Measurements from ENCODE around the gene SCN1A. TPM values are rescaled to one million over a fixed set of nuclear protein-coding genes. Genes with fewer than 3 reads are reported as not detected.
A peak's percentile ranks its signal among the peaks of the same experiment; 100 is the strongest.

SCN1A gene
- total RNA-seq, 1 donor from 2014 or later: not detected

- no peak overlapping the region for H3K4me3 ChIP-seq (ENCODE audit: low read depth, low read length)
- TF ChIP-seq CTCF (conservative IDR thresholded peaks at IDR 0.05; ENCODE audit: low read depth, low read length): peak; percentile 52
- DNase-seq (ENCODE audit: low read depth): no peak
Observed at GRCh38 chr2:165970663-165971062, 157.2 kb downstream of the SCN1A start.

- no peak overlapping the region for H3K4me3 ChIP-seq (ENCODE audit: low read depth, low read length)
- TF ChIP-seq CTCF (conservative IDR thresholded peaks at IDR 0.05; ENCODE audit: low read depth, low read length): no peak
- no peak for DNase-seq (ENCODE audit: low read depth)
Observed at GRCh38 chr2:165969227-165969626, 158.6 kb downstream of the SCN1A start.

- no peak for DNase-seq (ENCODE audit: low read depth)
- no peak for TF ChIP-seq CTCF (conservative IDR thresholded peaks at IDR 0.05; ENCODE audit: low read depth, low read length)
Observed at GRCh38 chr2:165967746-165968145, 160.1 kb downstream of the SCN1A start.

GRCh38 chr2:165961818-165962217, 166.0 kb downstream of the SCN1A start:
- DNase-seq (ENCODE audit: low read depth): no peak
- no peak for TF ChIP-seq CTCF (conservative IDR thresholded peaks at IDR 0.05; ENCODE audit: low read depth, low read length)
- H3K4me3 ChIP-seq (ENCODE audit: low read depth, low read length): no peak overlapping the region

More at GRCh38 chr2:165967746-165968145, 160.1 kb downstream of the SCN1A start:
- H3K4me3 ChIP-seq (ENCODE audit: low read depth, low read length): no peak overlapping the region

GRCh38 chr2:165959371-165959770, 168.4 kb downstream of the SCN1A start:
- no peak overlapping the region for H3K4me3 ChIP-seq (ENCODE audit: low read depth, low read length)
- TF ChIP-seq CTCF (conservative IDR thresholded peaks at IDR 0.05; ENCODE audit: low read depth, low read length): no peak
- no peak for DNase-seq (ENCODE audit: low read depth)

GRCh38 chr2:165958313-165958960, 169.4 kb downstream of the SCN1A start:
- TF ChIP-seq CTCF (conservative IDR thresholded peaks at IDR 0.05; ENCODE audit: low read depth, low read length): no peak
- peak; percentile 48 for DNase-seq (ENCODE audit: low read depth)
- H3K4me3 ChIP-seq (ENCODE audit: low read depth, low read length): no peak overlapping the region

- no peak for DNase-seq (ENCODE audit: low read depth)
- no peak for TF ChIP-seq CTCF (conservative IDR thresholded peaks at IDR 0.05; ENCODE audit: low read depth, low read length)
- no peak overlapping the region for H3K4me3 ChIP-seq (ENCODE audit: low read depth, low read length)
Observed at GRCh38 chr2:165957030-165957675, 170.7 kb downstream of the SCN1A start.
